GM19043 (cell line): ENCODE data around the gene DHX58.

ENCODE experiments used
- ATAC-seq: cut with Tn5 transposase; IDR thresholded peaks from one replicate; pipeline ENCODE4 v1.9.1; 2021; ENCODE audit warnings: low read depth; ENCODE audit not compliant: unreplicated experiment

Gene DHX58

DNA sequence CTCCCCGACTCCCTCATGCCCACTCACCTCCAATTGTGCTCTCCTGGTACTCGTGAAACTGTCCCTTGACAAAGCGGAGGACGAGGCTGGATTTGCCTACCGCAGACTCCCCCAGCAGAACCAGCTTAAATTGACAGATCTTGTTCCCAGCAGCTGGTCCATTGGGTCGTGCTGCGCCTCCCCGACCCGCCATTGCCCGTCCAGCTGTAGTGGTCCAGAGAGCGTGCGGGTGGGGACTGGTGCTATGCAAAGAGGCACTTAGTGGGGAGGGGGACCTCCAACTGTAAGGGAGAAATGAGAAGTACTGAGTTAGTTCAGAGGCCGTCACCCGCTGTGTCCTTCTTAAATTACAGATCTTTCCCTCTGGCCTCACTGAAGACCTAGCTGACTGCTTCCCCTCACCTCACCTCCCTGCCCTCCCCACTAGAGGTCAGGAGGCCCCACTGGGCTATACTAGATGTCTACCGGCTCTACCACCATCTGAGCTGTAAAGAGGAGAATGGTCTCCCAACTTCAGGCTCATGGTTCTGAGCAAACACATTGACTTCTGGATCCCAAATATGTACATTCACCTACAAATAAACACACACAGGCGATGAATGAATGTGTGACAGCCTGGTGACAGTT is 17.9 kb upstream of the DHX58 start:
- no peak for ATAC-seq

DNA sequence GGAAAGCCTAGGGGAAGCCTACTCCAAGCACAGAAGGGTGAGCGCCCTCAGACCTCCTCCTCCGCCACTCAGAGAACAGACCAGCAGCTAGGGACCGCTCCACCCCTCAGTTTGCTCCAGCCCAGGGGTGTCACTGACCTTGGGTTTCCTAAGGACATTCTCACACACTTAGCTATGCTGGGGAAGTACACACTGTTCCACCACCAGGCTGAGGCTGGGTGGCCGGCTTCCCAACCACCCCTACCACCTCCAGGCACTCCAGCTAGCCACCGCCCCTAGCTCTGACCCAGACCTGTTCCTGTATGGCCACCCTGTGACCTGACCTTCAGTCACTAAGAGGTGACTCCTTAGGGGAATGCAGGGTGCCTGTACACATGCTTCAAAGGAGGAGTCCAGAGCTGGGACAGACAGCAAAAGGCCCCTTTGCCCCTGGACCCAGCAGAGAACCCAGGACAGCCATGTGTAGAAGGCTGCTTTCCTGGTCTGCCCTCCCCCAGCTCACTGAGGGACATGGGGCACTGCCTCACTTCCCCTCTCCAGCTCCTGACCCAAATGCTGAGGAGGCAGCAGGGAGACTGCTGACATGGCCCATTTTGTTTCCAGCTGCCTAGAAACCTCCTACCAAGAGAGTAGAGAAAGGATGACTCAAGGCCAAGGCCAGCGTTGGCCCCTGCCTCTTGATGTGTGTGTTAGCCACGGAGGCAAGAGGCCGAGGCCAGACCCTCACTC is 16.8 kb upstream of the DHX58 start:
- no peak for ATAC-seq

DNA sequence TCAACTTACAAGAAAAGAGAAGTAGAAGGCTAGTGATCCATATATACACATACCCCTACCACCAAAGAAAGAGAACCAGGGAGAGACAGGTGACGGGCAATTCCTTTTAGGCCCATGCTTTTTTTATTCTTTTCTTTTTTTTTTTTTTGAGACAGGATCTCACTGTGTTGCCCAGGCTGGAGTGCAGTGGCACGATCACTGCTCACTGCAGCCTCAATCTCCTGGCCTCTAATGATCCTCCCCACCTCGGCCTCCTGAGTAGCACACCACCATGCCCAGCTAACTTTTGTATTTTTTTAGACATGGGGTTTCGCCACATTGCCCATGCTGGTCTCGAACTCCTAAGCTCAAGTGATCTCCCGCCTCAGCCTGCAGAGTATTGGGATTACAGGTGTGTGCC is 14.9 kb upstream of the DHX58 start:
- no peak for ATAC-seq

DNA sequence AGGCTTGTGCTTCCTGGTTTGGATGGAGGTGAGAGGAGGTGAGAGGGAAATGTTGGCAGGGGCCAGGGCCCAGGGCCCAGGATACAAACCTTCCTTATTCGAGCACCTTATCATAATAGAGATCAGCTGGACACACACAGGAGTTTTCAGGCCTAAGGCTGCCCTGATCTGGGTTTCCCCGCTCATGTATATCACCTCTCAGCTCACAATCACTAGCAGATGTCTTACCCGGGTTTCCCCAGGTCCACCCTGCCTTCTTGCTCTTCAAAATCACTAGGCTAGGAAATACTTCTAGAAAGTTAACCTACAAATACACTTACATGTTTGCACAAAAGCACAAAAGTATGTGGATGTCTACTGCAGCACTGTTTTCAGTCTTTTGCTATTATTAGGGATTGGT is 14.3 kb upstream of the DHX58 start:
- no peak for ATAC-seq

DNA sequence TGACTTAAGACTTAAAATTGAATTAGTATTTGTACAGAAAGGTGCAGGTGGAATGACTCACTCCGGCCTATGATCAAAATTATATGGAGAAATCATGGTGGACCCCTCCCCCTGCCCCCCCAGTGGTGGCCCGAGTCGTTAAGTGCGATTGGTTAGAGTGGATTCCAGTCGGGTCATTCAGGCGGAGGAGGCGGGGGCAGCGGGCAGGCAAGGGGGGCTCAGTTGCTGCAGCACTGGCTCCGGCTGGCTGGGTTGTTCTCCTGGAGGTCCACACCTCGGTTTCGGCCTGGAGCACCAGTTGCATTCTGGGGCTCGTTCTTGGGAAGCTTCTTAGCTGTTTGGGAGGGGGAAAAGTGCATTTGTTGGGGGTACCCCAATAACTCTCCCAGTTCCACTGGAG is 13.1 kb upstream of the DHX58 start:
- no peak for ATAC-seq

DNA sequence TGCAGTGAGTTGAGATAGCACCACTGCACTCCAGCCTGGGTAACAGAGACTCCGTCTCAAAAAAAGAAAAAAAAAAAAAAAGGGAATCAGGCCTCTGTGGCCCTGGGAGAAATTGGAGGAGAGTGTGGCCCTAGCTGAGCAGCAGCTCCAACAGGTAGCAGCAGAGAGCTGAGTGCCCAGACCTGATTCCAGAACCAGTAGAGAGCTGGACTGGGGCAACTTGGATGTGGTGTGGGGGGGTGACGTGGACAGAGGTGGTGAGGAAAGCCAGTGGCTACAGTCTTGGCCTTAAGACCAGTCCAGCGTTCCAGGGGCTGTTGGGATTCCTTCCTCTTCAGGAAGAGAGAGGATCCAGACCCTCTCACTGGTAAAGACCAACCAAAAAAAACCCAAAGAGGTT is 11.7 kb upstream of the DHX58 start:
- ATAC-seq, result no peak

DNA sequence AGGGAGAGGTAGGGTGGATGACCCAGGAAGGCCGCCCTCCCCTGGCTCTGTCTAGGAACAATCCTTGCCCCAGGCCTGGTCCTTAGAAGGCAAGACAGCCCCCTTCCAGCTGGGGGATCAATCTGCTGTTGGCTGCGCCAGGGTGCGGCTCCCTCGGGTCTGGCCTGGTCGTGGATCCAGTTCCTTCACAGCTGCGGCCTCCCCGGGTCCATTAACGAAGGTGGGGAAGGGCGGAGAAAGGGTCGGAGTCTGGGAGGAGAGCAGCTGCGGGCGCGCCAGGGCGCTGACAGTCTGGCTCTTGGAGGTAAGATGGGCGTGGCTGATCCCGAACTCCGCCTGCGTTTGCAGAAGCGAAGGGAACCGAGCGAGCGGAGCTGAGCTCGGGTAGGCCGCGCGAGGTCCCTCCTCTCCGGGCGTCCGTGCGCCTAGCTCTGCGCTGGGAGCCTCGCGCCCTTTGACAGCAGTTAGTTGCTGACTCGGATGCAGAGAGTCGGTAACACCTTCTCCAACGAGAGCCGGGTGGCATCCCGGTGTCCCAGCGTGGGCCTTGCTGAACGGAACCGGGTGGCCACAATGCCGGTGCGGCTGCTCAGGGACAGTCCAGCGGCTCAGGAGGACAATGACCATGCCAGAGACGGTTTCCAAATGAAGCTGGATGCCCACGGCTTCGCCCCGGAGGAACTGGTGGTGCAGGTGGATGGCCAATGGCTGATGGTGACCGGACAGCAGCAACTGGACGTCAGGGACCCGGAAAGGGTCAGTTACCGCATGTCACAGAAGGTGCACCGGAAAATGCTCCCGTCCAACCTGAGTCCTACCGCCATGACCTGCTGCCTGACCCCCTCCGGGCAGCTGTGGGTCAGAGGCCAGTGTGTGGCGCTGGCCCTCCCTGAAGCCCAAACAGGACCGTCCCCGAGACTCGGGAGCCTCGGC is 10.1 kb upstream of the DHX58 start, which contains the start of gene HSPB9:
Gene HSPB9 (plus strand): TSS at position 434 of the 933 bp plus-strand sequence. CDS start 47 bp downstream, at position 481.
- no peak for ATAC-seq

DNA sequence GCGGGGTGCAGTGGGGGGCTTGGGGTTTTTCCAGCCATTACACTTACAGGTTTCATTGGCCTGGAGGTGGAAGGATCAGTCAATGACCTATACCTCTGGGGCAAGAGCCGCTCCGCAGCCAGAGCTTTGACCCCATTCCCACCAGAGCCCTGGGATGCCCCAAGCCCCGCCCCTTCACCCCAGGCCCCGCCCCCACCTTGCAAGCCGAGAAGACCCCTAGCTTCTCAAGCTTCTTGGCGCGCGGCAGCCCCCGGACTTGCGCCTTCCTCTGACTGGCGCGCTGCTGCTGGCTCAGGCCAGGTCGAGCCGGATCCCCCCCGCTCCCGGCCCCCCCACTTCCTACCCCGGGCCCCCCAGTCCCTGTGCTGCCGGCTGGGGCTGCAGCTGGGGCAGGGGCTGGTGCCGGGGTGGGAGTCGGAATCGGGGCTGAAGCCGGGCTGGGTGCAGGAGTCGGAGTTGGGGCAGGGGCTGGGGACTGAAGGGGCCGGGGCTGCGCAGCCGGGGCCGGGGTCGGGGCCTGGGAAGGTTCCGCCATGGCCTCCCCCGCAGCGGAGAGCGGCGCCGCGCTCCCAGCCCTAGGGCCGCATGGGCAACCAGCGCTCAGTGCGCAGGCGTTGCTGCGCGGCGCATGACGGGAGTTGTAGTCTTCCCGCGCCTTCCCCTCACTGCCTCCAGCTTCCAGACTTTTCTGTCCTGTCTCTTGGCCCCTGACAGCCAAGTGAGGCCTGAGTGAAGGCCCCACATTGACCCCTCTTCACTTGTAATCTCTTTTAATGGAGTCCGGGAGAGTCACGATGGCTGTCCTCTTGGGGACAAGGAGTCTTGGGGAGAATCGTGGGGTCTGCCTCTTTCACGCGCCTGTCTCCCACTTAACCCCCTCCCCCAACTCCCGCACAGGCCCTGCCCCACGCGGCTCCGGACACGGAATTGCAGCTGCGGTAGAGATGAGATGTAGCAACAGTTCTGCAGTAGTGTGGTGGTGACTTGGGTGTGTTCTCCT is 8.6 kb upstream of the DHX58 start, which contains the start of gene KAT2A:
Gene KAT2A (minus strand): TSS at position 598 of the 1,000 bp plus-strand sequence. CDS start 63 bp downstream, at position 535.
- ATAC-seq, result peak; percentile 63

DNA sequence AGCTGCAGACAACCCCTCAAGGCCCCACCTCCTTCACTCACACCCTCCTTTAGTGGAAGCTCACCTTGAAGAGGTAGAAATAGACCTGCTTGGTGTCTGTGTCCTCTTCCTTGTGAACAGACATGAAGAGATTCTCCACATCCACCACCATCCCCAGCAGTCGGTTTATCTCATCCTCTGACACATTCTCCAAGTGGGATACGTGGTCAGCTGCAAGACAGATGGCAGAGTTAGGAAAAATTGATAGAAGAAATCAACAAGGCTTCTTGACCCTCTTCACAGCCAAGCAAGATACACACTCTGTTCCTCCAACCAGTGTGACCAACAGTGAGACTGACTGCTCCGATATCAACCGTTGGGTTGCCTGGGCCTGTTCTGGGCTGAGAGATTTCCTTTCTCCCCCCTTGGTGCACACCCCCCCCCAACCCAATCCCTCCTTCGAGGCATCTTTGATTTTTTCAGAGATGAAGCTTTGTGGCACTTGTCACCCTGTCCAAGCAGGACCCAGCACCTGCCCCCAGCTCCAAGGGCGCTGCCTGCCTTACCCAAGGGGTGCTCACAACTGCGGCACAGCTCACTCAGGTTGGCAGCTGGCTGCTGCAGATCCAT is 7.8 kb upstream of the DHX58 start:
- no peak for ATAC-seq

DNA sequence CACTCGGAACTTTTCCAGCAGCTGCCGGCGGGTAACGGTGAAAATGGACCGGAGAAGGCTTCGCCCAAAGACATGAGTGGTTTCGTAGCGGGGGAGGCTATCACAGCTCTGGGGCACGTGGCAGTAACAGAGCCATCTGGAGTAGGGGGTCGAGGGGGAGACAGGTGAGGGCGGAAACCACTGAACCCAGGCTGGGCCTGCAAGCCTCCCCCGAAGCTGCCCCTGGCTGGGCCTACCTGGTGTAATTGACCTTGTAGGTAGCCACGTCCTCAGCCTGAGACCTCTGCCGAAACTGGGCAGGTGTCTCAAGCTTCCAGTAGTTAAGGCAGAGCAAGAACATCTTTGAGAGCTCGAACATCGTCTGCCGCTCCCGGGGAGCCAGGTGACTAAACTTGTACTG is 6.8 kb upstream of the DHX58 start:
- ATAC-seq, result no peak

DNA sequence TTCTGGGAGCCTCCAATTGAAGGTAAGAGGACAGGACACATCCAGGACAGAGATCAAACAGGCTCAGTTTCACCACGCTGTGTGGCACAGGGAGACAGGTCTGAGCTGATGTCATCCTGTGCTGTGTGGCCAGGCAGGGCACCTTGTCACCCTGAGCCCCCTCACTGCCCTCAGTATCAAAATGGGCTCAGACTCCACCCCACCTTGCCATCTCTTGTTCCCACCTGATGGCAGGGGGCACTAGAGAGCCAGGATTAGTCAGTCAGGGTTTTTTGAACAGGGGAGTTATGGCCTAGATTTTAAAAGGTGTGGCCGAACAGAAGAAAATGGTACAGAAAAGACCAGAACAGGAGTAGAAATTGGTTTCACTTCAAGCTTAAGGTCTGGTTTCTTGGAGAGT is 6.0 kb upstream of the DHX58 start:
- no peak for ATAC-seq

DNA sequence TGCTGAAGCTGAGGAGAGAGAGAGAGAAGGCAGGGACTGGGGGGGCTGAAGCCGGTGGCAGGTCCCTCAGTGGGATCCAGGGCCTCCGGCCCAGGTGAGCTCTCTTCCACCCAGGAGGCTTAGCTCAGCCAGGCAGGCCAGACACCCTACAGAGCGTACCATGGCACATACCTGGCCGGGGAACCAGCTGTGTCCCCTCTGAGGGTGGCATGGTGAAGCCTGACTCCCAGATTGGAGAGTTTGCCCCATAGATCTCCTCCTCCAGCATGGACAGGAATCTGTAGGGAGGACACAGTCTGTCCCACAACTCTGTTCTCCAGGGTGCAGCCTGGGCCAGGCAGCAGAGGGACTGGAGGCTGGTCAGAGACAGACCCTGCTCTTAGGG is 5.6 kb upstream of the DHX58 start:
- no peak for ATAC-seq

DNA sequence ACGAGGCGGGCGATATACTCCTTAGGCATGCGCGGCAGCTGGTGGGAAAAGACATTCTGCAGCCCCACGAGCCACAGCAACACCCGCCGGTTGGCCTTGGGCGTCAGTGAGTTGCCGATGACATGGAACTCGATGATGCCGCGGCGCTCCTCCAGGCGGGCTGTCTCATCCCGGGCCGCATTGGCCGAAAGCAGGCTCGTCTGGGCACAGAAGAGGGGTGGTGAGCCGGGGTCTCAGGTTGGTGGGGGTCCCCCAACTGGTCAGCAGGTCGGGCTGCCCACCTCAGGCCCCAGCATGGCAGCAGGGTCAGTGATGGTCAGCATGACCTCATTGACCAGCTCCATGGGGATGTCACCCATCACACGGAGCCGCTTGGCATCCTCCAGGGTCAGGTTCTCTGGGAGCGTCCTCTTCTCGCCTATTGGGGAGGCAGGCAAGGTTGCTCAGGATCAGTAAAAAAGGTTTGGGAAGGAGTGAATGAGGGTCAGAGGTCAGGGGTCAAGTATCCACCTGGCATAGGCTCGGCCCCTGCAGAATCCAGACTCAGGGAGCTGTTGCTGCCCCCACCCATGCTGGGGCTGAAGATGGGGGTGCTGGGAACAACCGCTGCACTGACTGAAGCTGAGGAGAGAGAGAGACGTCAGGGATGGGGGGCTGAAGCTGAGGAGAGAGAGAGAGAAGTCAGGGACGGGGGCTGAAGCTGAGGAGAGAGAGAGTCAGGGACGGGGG is 5.0 kb upstream of the DHX58 start:
- no peak for ATAC-seq

DNA sequence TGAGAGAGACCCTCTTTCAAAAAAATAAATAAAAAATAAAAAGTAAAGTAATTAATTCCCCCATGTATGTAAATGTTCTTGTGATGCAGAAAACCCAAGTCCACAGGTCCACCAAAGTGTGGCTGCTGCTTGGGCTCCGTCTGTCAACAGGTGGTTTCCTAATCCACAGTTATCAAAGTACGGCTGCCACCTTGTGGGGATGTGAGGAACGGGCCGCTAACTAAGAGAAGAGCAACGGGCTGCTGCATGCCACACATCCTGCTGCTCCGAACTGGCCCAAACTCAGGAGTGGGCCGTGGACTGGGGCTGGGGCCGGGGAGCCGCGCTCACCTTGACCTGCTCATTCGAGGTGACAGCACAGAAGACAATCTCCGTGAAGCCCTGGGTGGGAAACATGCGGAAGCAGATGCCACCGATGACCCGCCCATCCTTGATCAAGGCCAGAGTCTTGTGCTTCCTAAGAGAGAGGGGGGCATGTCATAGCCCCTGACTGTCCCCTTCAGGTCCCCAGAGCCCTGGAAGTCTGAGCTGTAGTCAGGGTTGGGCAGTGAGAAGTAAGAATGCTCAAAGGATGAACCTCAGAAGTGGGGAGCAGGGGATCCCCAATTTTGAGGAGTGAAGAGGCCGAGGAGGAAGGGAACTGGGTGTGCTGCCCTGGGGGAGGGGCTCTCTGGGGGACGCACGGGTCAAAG is 4.3 kb upstream of the DHX58 start:
- no peak for ATAC-seq

DNA sequence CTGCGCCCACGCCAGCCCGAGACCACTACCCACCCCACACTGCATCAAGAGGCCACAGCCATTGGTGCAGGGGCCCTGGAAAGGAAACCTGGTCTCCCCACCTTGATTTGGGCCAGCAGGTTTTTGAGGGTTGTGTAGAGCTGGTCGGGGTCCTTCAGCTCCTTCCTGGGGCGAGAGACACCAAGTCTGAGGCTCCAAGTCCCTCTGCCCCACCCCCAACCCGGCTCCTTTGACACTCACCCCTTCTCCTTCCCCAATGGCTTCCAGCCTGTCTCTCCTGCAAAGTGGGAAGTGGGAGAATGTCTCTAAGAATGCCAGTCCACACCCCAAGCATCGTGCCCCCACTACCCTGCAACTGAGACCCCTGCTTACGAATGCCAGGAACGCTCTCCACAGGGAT is 1.6 kb upstream of the DHX58 start:
- ATAC-seq, result no peak

DNA sequence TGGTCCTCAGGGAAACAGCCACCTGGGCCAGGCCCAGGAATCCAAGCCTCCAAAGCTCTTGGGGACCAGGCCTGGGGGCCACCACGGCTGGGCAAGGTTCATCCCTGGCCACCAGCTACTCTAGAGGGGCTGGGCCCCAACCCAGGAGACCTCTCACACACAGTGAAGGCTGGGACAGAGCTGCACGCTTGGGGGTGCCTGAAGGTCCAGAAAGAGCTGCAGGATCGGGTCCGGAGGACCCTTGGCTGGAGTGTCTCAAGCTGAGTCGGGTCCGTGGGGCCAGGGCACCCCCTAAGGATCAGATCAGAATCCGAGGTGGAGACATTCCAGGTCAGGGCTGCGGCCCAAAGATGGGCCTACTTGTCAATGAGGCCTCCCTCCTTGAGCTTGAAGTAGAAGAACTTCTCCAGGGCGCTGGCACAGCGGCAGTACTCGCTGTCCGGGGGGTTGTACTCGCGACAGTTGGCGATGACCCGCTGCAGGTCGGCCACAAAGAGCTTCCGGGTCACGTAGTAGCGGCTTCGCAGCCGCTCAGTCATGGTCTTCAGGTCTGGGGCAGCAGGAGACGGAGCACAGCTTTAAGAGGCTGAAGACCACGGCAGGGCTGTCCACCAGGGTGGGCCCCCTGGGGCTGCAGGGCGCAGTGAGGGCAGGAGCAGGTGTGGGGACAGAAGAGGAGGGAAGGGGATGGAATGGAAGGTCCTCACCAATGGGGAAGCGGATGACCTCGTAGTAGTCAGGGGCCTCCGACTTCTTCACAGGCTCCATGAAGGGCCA is 967 bp upstream of the DHX58 start:
- ATAC-seq, result no peak

DNA sequence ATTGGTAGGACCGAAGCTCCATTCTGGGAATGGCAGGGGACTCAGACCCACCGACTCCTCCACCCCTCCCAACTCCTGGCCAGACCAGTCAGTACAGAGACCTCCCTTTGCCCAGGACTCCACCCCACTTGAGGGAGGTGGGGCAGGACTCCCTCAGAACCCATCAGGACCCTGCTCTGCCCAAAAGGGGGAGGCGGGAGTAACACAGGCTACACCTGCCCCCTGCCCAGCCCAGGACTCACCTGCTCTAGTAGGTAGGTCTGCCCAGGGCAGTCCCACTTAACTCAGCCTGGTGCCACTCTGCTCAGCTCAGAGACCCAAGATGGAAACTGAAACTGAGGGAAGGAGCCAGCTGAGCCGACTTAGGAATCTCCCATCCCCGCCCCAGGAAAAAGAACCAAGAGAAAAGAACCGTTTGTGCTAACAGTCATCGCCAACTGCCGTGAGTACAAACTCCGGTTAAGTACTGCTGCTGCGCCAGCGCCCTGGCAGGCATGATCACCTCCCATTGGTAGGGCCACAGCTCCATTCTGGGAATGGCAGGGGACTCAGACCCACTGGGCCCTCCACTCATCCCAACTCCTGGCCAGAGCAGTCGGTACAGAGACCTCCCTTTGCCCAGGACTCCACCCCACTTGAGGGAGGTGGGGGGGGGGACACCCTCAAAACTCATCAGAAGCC is 503 bp downstream of the DHX58 start:
- no peak for ATAC-seq
